Omental fat pad (tissue), 4 donors: ENCODE data around the gene LATS2. TPM values are rescaled to one million over a fixed set of nuclear protein-coding genes. Genes with fewer than 3 reads are reported as not detected.

ENCODE experiments used
- ATAC-seq: fragments of 150-250 bp; one replicate; pipeline ENCODE4 v1.9.1; 2016; ENCODE audit warnings: mild to moderate bottlenecking, moderate library complexity; ENCODE audit not compliant: low FRiP score
- DNase-seq: peaks from one replicate; pipeline ENCODE4 v3.0.0-alpha.2; 2019; ENCODE audit warnings: low spot score
- total RNA-seq, 4 donors: library from RNA; depleted of rRNA; stranded (reverse); fragments of >200 nt; gene quantifications; one replicate each; pipeline ENCODE4 v1.1.0, GENCODE V29; 2016
- TF ChIP-seq, protein P1 (sequence below), 3 donors: fragments of 450-650 bp; IDR thresholded peaks; one replicate each; pipeline ENCODE4 v1.5.1; 2016 to 2017; ENCODE audit warnings: antibody characterized with exemption in 3 of 3, mild to moderate bottlenecking in 3 of 3, moderate library complexity in 2 of 3

LATS2 gene
- total RNA-seq, 4 donors from 2014 or later: 27.6 to 48.0 (median 36.4) TPM

DNA sequence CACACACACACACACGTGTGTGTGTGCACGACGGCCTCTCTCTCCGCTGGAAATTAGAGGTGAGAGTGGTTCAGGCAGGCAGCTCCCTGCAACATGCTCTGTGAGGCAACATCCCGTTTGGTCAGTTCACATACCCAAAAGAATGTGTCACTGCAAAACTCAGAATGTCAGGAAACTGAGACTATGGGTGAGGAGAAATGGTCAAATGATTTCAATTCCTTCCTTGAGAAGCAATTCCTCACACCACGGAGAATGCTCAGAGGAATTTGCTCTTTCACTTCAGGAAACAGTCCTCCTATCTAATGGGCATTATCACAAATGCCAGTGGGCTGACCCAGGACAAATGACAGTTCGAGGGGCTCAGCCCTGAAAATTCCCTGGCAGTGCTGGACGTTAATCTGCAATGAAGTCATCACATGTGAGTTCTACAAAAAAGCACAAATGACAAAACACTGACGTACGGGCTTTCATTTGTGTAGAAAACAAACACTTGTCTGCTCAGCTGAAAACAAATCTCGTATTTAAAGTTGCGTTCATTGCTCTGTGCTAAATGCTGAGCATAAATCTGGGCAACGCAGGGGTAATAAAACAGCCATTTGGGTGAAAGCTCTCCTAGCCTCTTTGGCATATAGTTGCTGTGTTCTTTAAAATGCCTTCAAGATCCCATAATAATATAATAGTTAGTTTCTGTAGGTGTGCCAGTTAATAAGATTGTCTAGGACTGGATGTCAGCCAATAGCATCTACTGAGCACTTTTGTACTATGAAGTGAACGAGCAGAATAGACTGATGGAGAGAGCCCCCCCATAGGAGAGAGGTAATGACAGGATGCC, 18.6 kb upstream of the LATS2 start:
- ATAC-seq: no peak
- TF ChIP-seq, protein P1, sequence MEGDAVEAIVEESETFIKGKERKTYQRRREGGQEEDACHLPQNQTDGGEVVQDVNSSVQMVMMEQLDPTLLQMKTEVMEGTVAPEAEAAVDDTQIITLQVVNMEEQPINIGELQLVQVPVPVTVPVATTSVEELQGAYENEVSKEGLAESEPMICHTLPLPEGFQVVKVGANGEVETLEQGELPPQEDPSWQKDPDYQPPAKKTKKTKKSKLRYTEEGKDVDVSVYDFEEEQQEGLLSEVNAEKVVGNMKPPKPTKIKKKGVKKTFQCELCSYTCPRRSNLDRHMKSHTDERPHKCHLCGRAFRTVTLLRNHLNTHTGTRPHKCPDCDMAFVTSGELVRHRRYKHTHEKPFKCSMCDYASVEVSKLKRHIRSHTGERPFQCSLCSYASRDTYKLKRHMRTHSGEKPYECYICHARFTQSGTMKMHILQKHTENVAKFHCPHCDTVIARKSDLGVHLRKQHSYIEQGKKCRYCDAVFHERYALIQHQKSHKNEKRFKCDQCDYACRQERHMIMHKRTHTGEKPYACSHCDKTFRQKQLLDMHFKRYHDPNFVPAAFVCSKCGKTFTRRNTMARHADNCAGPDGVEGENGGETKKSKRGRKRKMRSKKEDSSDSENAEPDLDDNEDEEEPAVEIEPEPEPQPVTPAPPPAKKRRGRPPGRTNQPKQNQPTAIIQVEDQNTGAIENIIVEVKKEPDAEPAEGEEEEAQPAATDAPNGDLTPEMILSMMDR (IDR thresholded peaks at IDR 0.05): no peak

DNA sequence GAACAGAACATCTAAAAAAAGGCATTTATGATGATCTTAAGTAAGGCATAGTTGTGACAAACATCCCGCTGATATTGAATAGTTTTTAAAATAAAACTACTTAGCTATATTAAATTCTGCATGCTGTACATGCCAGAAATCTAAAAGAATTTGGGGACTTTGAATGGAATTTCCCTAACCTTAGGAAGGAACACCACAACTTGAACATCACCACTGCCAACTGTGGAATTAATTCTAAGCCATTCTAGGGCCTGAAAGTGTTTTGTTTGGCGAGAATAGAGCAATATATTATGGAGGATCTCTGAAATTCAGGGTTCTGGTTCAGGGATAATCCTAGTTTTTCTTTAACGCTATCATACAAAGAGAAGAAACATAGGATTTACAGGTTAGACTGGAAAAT, 17.8 kb upstream of the LATS2 start:
- TF ChIP-seq, protein P1 (IDR thresholded peaks at IDR 0.05): no peak
- no peak for ATAC-seq

More for the DNA sequence above, 18.6 kb upstream of the LATS2 start:
- no peak for DNase-seq

DNA sequence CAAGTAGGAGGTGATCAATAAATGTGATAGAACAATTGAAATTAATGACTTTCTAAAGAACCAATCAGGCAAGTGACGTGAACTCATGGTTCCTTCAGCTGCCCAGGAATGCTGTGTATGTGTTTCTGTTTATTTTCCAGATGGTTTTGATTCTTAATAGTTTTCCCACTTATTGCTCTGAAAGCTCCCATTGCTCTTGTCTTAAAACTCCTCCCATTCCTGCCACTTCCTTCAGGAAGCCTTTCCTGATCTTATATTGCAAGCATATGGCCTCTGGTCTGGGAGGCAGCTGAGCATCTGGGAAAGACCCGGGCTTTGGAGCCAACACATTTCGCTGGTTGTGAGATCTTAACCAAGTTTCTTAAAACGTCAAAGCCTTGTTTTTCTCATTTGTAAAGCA, 17.1 kb upstream of the LATS2 start:
- DNase-seq (no peak), ATAC-seq (no peak)
- TF ChIP-seq, protein P1 (IDR thresholded peaks at IDR 0.05): no peak

More for the DNA sequence above, 17.8 kb upstream of the LATS2 start:
- no peak for DNase-seq

DNA sequence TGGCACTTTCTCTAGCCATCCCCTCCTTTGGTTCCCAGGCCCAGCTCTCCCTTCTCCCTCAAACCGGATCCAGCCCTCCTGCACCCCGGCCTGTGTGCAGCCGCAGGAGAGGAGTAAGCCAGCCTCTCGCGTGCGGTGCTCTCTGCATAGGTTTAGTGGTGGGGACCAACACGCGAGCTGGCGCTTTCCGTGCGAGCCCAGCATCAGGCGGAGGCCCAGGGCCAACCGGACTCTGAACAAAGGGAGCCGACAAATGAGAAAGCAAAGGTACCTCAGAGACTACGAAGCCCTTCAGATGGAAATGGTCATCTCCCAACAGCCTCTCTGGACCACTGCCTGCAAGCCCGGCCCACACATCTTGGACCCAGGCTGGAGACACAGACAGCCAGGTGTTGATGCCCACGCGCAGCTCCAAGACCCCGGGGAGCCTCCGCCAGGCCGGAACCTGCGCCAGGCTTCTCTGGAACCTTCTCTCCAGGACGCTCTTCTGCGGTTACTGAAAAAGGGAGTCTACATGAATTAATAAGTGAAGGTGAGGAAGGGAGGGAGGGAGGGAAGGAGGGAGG, 16.5 kb upstream of the LATS2 start:
- ATAC-seq (no peak), DNase-seq (no peak)
- TF ChIP-seq, protein P1 (IDR thresholded peaks at IDR 0.05): no peak

DNA sequence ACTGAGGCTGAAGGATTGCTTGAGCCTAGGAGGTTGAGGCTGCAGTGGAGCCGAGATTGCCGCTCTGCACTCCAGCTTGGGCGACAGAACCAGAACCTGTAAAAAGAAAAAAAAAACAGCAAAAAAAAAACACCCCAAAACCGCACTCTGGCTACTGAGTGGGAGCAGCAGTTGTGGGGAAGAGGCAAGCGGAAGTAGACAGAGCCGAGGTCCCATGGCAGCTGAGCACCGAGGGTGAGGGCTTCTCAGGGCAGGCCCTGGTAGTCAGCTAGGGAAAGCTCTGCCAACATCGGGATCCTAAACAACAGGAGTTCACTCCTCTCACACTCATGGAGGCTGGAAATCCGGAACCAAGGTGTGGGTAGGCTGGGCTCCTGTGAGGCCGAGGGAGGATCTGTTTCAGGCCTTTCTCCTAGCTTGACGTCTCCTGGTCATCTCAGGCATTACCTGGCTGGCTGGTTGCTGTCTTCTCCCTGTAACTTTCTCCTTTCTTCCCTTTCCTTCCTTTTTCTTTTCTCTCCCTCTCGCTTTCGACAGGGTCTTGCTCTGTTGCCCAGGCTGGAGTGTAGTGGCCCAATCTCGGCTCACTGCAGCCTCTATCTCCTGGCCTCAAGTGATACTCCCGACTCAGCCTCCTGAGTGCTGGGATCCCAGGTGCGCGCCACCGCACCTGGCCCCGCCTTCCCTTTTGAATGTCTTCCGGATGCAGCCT, 15.8 kb upstream of the LATS2 start:
- DNase-seq (no peak), ATAC-seq (no peak)
- TF ChIP-seq, protein P1 (IDR thresholded peaks at IDR 0.05): no peak

DNA sequence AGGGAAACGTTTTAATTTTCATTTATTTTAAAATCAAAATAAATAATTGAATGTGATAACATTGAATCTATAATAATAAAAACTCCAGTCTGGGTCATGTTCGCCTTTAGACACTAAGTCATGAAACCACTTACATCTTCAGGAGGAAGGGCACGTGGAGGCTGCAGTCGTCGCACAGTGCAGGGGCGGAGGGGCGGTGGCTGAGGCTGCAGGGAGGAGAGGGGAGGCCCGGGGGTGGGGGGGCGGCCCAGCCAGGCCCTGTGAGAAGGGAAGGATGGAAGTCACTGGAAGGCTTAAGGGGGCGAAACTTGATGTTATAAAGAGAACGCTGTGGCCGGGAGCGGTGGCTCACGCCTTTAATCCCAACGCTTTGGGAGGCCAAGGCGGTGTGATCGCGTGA, 14.9 kb upstream of the LATS2 start:
- TF ChIP-seq, protein P1 (IDR thresholded peaks at IDR 0.05): no peak
- ATAC-seq: no peak
- DNase-seq: no peak
